GM13977 (cell line): ENCODE results near the gene NRXN2.

ENCODE experiments used
- DNase-seq: peaks from one replicate; pipeline ENCODE4 v3.0.0; 2012; ENCODE audit warnings: low spot score
- CTCF ChIP-seq: IDR thresholded peaks from 2 replicates; pipeline ENCODE4 v1.5.1; 2012; ENCODE audit warnings: mild to moderate bottlenecking, control low read depth; ENCODE audit not compliant: insufficient read depth; ENCODE audit errors: extremely low read depth, missing control alignments
- in situ Hi-C: fragments of 300-500 bp; cut with MboI; formaldehyde crosslinking; loops from one replicate; pipeline ENCODE4 v1.12.0; 2022; ENCODE audit warnings: low sequenced_read_pairs, low pct_unique_long_range_greater_than_20kb, mixed read lengths, inconsistent platforms; ENCODE audit not compliant: unreplicated experiment

The NRXN2 gene

GRCh38 chr11:64605656-64606585 lies 117.1 kb downstream of the NRXN2 start:
- no peak for DNase-seq
- in situ Hi-C loops, result no loop called here
- TF ChIP-seq CTCF, result no peak

- TF ChIP-seq CTCF, result no peak
- DNase-seq, result no peak
- in situ Hi-C loops, result no loop called here
Observed at GRCh38 chr11:64605244-64605560, 117.8 kb downstream of the NRXN2 start.

GRCh38 chr11:64604458-64605243 lies 118.3 kb downstream of the NRXN2 start:
- in situ Hi-C loops, result no loop called here
- no peak for DNase-seq
- TF ChIP-seq CTCF, result no peak

GRCh38 chr11:64603411-64604110 lies 119.4 kb downstream of the NRXN2 start:
- in situ Hi-C loops, result no loop called here
- no peak for TF ChIP-seq CTCF
- no peak for DNase-seq

GRCh38 chr11:64602466-64603070 lies 120.4 kb downstream of the NRXN2 start:
- TF ChIP-seq CTCF, result no peak
- in situ Hi-C loops, result no loop called here
- no peak for DNase-seq

GRCh38 chr11:64601605-64602465 lies 121.2 kb downstream of the NRXN2 start:
- no peak for DNase-seq
- in situ Hi-C loops, result no loop called here

More at GRCh38 chr11:64601605-64602465, 121.2 kb downstream of the NRXN2 start:
- TF ChIP-seq CTCF, result no peak
